H54 (cell line): ENCODE data around the gene CDK3.

Source experiments
- DNase-seq: peaks from one replicate; pipeline ENCODE4 v3.0.0; 2011; ENCODE audit warnings: low spot score, mixed read lengths; ENCODE audit not compliant: insufficient read length
- FAIRE-seq: peaks from 3 replicates; lab custom pipeline; 2011; peaks lifted over from hg19 to GRCh38; lab: Jason Lieb, UNC
- POLR2A ChIP-seq: IDR thresholded peaks from 2 replicates; pipeline ENCODE4 v1.6.1; 2011; ENCODE audit warnings: low read depth, mild to moderate bottlenecking, low read length

The CDK3 gene

DNA sequence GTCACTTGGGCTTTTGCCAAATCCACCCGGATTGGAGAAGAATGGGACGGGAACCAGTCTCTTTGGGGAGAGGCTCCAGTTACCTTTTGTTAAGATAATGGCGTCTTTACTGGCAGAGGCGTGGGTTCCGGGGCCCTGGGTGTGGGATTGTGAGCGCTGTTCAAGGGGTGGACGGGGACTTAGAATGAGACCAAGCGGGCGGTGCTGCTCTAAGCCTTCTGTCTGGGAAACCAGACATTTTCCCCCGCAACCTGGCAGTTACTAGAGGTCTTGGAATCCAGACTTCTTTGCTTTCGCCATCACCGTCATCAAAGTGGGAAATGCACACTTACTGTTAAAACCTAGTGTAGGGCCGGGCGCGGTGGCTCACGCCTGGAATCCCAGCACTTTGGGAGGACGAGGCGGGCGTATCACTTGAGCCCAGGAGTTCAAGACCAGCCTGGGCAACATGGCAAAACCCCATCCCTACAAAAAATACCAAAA lies 20.9 kb upstream of the CDK3 start:
- no peak for TF ChIP-seq POLR2A
- no peak for FAIRE-seq
- DNase-seq: no peak

DNA sequence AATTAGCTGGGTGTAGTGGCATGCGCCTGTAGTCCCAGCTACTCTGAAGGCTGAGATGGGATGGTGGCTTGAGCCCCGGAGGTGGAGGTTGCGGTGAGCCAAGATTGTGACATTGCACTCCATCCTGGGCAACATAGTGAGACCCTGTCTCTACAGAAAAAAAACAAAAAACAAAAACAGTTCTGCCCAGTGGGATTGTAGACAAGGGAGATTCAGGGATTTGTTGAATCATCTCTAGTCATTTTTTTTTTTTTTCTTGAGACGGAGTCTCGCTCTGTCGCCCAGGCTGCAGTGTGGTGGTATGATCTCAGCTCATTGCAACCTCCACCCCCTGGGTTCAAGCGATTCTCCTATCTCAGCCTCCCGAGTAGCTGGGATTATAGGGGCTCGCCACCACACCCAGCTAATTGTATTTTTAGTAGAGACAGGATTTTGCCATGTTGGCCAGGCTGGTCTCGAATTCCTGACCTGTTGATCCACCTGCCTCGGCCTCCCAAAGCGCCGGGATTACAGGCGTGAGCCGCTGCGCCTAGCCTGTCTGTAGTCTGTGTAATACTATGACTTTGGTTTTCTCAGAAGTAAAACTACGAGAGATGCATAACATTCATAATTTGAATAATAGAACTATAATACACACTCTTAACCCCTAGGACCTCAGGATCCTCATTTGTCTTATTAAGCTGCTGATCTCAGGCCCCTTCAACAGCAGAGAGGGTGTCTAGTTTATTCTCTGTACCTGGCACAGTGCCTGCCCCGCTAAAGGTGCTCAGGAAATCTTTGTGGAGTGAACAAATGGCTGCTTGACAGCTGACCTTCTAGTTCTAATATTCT lies 20.3 kb upstream of the CDK3 start:
- TF ChIP-seq POLR2A: no peak
- DNase-seq (no peak), FAIRE-seq (no peak)

- DNase-seq: no peak
- FAIRE-seq: no peak
- TF ChIP-seq POLR2A: no peak
These were observed 19.5 kb upstream of the CDK3 start for GRCh38 chr17:75981019-75981615.

DNA sequence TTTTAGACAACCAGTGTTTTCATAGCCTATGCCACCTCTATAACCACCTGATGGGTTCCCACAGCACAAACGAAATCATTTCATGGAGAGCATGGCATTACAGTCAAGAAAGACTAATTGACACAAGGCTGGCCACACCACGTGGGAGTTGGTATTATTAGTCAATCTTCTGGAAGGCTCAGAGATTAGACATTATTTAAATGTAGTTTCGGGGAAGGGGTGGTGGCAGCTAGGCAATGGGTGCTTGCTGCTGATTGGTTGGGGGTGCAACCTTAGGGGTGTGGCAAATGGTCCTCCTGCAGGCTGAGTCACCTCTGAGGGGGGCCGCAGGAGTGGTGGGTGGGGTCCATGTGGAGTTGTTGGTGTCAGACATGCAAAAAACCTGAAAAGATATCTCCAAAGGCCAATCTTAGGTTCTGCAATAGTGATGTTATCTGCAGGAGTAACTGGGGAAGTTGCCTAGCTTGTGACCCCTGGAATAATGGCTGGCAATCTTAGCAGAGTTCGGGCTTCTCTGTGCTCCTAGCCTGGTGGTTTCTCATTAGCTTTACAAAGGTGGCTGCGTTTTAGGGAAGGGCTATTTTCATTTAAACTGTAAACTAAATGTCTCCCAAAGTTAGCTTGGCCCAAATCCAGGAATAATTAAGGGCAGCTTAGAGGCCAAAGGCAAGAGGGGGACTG lies 17.0 kb upstream of the CDK3 start:
- no peak for FAIRE-seq
- no peak for TF ChIP-seq POLR2A
- no peak for DNase-seq

- no peak for TF ChIP-seq POLR2A
- DNase-seq (no peak), FAIRE-seq (no peak)
These were observed 14.7 kb upstream of the CDK3 start for GRCh38 chr17:75985986-75986385.

- DNase-seq (no peak), FAIRE-seq (no peak)
- no peak for TF ChIP-seq POLR2A
These were observed 13.6 kb upstream of the CDK3 start for GRCh38 chr17:75987041-75987440.

- DNase-seq (no peak), FAIRE-seq (no peak)
- TF ChIP-seq POLR2A: no peak
These were observed 9.3 kb upstream of the CDK3 start for GRCh38 chr17:75991396-75991795.

- TF ChIP-seq POLR2A: no peak
- no peak for DNase-seq
- no peak for FAIRE-seq
These were observed 5.8 kb upstream of the CDK3 start for GRCh38 chr17:75994802-75995370.

GRCh38 chr17:75995385-75995925 lies 5.2 kb upstream of the CDK3 start:
- DNase-seq: no peak
- no peak for TF ChIP-seq POLR2A
- FAIRE-seq: no peak

DNA sequence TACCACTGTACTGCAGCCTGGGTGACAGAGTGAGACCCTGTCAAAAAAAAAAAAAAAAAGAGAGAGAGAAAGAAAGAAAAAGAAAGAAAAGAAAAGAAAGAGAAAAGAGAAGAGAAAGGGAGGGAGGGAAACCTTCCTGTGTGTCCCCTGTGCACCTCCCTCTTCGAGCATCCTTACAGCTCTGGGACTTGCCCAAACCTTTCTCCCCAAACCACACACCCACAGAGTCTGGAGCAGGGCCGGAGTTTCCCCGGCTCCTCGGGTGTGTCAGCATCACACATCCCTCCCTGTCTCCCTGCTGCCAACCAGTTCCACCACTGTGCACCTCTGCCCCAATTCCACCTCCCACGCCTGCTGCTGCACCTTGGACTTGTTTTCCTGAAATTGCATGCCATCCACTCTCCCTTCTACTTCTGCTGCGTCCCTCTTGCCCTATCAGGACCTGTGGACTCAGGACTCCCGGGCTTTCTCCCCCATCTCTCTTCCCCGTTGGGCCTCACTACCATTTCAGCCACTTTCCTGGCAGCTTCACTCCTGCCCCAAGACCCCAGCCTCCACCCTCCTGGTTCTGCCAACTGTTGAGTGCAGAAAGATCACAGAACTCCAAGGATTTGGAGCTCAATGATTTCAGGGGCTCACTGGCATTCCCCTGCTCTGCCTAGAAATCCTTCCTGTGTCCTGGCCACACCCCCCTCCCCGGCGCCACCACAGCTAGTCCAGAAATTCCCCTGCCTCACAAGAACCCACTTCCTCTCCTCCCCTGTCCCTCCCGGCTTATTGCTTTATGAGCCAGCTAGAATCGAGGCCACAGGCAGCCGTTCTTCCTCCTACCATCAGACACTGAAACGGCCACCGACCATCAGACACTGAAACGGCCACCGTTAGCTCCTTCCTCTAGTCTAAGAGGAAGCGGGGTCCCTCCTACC lies 3.7 kb upstream of the CDK3 start:
- DNase-seq: peak; percentile 86
- no peak for TF ChIP-seq POLR2A
- FAIRE-seq: no peak

DNA sequence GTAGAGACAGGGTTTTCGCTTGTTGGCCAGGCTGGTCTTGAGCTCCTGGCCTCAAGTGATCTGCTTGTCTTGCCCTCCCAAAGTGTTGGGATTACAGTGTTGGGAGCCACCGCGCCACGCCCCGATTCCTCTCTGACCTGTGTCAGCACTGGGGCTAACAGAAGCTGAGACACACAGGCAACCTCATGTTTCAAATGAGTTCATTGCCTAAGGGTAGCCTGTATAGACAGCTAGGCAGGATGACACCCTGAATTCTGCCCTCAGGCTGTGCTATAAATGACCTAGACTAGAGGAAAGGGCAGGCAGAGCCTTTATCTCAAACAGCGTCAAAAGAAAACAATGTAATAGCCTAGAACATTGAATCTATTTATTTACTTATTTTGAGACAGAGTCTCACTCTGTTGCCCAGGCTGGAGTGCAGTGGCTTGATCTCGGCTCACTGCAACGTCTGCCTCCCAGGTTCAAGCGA lies 2.3 kb upstream of the CDK3 start:
- FAIRE-seq: no peak
- no peak for DNase-seq
- no peak for TF ChIP-seq POLR2A

DNA sequence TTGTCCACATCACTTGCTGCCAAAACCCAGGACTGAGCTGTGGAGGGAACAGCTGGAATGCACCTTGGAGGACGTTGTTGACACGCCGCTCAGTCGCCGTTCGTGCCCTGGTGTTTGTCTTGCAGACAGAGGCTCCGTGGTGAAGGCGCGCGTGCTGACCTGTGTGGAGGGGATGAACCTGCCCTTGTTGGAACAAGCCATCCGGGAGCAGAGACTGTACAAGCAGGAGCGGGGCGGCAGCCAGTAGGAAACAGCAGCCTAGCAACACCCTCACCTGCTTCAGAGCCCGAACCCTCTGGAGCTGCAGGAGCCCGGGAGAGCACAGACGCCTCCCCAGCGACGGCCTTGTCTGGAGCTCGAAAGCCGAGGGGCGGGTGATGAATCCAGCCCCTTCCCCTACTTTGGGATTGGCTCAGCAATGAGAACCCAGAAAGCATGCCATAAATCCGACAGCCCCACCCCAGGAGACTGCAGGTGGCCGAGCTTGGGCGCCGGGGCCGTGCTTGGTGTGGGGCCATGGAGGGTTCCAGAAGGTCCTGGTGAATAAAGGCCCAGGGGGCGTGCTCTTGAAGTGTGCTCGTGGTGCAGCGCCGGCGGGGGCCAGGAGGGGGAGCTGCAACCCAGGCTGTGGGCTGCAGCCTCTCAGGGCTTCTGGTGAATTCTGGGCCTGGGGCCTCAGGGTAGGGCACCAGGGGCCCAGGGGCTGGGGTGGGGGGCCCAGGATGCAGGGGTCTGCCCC lies 470 bp upstream of the CDK3 start:
- DNase-seq (peak; percentile 91), FAIRE-seq (no peak)
- no peak for TF ChIP-seq POLR2A
